Brain microvascular endothelial cell (primary cell): ENCODE results near the gene RTL1.

Experiments used
- DNase-seq: peaks from one replicate; pipeline ENCODE4 v3.0.0-alpha.2; 2020
- H3K27ac ChIP-seq: fragments of 250-450 bp; sonication (Bioruptor Pico); 2 replicates; pipeline ENCODE4 v1.5.1; 2020; ENCODE audit warnings: mild to moderate bottlenecking, moderate library complexity
- H3K27me3 ChIP-seq: fragments of 250-450 bp; sonication (Bioruptor Pico); replicated peaks from 2 replicates; pipeline ENCODE4 v1.5.1; 2020; ENCODE audit warnings: mild to moderate bottlenecking
- H3K36me3 ChIP-seq: fragments of 250-450 bp; sonication (Bioruptor Pico); replicated peaks from 2 replicates; pipeline ENCODE4 v1.5.1; 2020; ENCODE audit warnings: mild to moderate bottlenecking
- H3K4me3 ChIP-seq: 2 replicates; pipeline ENCODE4 v1.5.1; 2011; ENCODE audit warnings: low read depth, mild to moderate bottlenecking, control low read depth, low read length, moderate library complexity
- in situ Hi-C: cut with HindIII; loops from 2 replicates; pipeline ENCODE4 v1.10.0; 2017; ENCODE audit warnings: low sequenced_read_pairs, low pct_ligation_motif_present
- TF ChIP-seq, protein P1 (sequence below): IDR thresholded peaks from 2 replicates; pipeline ENCODE4 v1.5.1; 2011; ENCODE audit warnings: low read depth, mild to moderate bottlenecking, moderate library complexity, low read length, control low read depth, inconsistent platforms; ENCODE audit errors: missing control alignments

Gene RTL1

DNA sequence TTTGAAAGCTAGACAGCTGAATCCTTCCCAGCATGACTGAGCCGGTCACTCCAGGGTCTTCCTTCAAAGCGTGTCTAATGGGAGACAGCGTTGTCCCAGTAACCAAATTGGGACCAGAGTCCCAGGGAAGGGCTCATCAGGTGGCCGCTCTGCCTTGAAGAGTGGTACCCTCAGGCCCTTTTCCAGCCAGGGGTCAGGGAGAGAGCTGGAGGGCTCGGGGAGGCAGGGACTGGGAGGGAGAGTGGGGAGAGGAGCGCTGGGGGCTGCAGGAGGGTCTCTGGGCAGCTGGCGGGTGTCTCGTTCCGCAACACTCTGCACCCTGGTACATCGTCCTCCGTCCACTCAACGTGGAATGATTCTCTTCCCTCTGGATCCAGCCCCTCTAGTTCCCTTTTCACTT, 1.6 kb upstream of the RTL1 start:
- peaks cover 61% of the 10 kb centered on the region for H3K36me3 ChIP-seq
- no peak overlapping the region for H3K27ac ChIP-seq
- TF ChIP-seq, protein P1, sequence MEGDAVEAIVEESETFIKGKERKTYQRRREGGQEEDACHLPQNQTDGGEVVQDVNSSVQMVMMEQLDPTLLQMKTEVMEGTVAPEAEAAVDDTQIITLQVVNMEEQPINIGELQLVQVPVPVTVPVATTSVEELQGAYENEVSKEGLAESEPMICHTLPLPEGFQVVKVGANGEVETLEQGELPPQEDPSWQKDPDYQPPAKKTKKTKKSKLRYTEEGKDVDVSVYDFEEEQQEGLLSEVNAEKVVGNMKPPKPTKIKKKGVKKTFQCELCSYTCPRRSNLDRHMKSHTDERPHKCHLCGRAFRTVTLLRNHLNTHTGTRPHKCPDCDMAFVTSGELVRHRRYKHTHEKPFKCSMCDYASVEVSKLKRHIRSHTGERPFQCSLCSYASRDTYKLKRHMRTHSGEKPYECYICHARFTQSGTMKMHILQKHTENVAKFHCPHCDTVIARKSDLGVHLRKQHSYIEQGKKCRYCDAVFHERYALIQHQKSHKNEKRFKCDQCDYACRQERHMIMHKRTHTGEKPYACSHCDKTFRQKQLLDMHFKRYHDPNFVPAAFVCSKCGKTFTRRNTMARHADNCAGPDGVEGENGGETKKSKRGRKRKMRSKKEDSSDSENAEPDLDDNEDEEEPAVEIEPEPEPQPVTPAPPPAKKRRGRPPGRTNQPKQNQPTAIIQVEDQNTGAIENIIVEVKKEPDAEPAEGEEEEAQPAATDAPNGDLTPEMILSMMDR = no peak
- peaks cover 2% of the 10 kb centered on the region for H3K27me3 ChIP-seq
- DNase-seq = no peak
- in situ Hi-C loops = no loop called here
- H3K4me3 ChIP-seq = no peak overlapping the region

DNA sequence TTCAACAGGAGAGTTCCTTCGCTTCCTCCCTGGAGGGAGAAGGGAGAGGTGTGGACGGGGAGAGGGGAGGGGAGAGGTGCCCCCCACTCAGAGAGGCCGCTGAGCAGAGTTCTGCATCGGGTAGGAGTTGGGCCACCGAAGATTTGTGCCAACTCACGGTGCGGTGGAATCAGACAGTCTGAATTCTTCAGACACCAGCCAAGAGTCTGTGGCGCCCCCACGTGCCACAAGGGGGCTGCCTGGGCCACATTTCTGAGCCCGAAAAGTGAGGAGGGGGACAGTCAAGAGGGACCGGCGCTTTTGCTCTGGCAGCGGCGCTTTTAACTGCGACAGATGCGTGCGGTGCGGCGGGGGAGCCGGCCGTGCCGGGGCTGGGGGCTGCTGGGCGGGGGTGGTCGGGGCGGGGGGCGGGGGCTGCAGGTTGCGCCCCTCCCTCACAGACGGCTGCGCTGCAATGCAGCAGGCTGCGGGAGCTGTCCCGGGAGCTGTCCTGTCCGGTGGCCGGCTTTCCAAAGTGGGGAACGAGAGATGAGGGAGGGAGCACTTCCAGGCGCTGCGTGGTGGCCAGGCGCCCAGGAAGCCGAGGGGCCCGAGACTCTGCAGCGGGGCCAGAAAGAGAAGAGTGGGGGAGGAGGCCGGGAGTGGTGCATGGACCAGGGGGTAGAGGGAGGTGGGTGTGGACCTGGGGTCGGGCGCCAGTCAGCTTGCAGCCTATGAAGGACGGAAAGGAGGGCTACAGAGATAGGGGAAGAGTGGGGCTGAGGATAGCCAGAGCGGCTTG, 975 bp upstream of the RTL1 start:
- TF ChIP-seq, protein P1 = peak; percentile 59
- in situ Hi-C loops = no loop called here
- peaks cover 59% of the 10 kb centered on the region for H3K36me3 ChIP-seq
- peaks cover 2% of the 10 kb centered on the region for H3K27me3 ChIP-seq
- no peak for DNase-seq
- no peak overlapping the region for H3K4me3 ChIP-seq
- H3K27ac ChIP-seq = no peak overlapping the region

DNA sequence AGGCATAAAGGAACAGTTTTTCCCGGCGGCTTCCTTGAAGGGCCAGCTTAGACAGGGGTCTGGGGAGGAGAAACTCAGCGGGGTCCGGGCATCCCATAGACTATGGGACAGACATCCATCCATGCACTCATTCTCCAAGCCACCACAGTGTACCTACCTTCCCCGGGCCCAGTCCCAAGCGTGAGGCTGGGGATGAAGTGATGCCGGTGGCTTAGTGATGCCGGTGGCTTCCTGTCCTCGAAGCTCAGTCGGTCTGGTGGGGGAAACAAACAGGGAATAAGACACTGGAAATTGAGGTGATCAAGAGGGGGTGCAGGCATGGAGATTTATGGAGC, 421 bp downstream of the RTL1 start:
- TF ChIP-seq, protein P1 = no peak
- Histone ChIP-seq H3K4me3 (no peak overlapping the region), H3K27me3 (peaks cover 2% of the 10 kb centered on the region), H3K36me3 (peaks cover 65% of the 10 kb centered on the region), H3K27ac (no peak overlapping the region)
- in situ Hi-C loops = no loop called here
- no peak for DNase-seq

DNA sequence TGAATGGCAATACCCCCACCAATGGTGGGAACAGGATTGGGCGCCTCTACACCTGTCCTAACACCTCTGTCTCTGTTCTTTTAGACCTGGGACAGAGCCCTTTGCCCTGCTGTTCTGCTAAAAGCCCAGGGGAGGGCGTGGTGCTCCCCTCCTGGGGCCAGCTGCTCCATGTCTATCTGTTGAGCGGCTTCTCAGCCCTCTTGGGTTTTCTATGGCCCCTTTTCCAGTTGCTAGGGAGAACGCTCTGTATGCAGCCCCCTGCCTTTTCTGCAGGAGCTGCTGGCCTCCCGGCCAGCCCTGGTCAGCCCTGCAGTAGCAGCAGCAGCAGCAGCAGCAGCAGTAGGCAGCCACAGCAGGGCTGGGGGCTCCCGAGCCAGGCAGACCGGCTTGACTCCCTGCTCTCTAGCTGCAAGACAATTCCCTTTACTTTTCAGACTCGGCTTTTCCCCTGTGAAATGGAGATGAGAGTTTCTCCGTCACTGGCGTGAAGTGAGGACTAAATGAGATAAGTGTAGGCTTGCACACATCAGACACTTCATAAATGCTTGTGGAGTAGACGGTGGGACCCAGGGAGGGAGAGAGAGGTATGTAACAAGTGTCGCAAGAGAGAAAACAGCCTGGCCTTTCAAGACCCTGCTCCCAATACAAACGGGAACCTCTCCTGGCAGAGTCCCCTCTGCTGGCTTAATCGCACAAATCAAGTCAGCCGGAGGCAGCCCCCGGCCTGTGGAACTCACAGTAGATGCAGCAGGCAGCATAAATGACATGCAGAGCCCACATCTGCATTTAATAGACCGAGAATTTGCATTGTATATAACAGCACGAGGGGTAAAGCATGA, 1.0 kb downstream of the RTL1 start:
- Histone ChIP-seq H3K4me3 (no peak overlapping the region), H3K27ac (no peak overlapping the region), H3K27me3 (peaks cover 2% of the 10 kb centered on the region), H3K36me3 (peaks cover 63% of the 10 kb centered on the region)
- in situ Hi-C loops = no loop called here
- no peak for DNase-seq
- TF ChIP-seq, protein P1 = peak; percentile 50

DNA sequence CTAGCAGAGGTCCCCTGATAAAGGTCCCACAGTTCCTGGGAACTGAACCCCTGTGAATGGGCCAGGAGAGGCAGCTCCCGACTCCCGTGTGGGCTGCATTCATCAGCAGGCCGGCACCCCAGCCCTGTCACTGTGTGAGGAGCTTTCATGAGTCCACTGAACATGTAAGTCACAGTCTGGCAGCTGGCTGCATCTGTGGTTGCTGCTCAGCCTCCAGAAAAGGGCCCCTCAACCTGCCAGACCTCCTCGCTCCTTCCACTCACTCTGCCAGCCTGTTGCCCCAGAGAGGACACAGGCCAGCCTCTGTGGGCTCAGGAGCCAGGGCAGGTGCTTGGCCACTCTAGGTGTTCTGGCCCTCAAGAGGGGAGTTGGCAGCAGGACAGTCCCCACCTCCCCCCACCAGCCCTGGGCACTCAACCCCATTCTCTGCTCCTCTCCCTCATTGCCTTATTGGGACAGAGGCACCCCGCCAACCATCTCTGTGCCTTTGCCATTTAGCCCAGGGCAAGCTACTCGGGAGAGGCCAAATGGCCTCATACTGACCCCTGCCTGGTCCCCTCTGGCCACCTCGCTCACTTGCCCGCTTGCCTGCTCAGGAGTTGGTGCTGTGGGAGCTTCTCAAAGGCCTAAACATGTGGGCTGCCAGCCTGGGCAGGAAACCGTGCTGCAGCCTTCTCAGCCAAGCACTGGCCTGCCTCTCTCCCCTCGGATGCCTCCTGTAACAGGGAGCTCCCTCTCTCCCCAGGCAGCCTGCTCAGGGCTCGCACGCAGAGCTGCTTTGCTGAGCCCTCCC, 1.9 kb downstream of the RTL1 start:
- H3K27me3 ChIP-seq = peaks cover 2% of the 10 kb centered on the region
- peaks cover 54% of the 10 kb centered on the region for H3K36me3 ChIP-seq

More for the DNA sequence above, 1.9 kb downstream of the RTL1 start:
- no peak overlapping the region for H3K27ac ChIP-seq
- in situ Hi-C loops = no loop called here
- H3K4me3 ChIP-seq = no peak overlapping the region
- TF ChIP-seq, protein P1 = no peak
- DNase-seq = no peak
